HepG2 (cell line): ENCODE measurements around the gene IQGAP2. TPM values are rescaled to one million over a fixed set of nuclear protein-coding genes. Genes with fewer than 3 reads are reported as not detected.

Experiments
- ATAC-seq: fragments of 200-7000 bp; cut with Tn5 transposase; 3 replicates; pipeline ENCODE4 v1.9.1; 2020; ENCODE audit warnings: mild to moderate bottlenecking, moderate library complexity
- BruUV-seq: library from RNA; stranded (reverse); fragments of 400-500 nt; replicated peaks from 2 replicates; lab custom pipeline; 2021; lab: Mats Ljungman, UMichigan
- CTCF ChIA-PET: fragments of 300-600 bp; formaldehyde crosslinking; extraction: SDS; loops from one replicate; lab custom pipeline; 2021; ENCODE audit warnings: low total read pairs, inconsistent platforms, low intra/inter-chr PET ratio; lab: Yijun Ruan, JAX
- POLR2A ChIA-PET: fragments of 350-600 bp; sonication (Branson Sonifier 250); formaldehyde crosslinking; loops from one replicate; lab custom pipeline; 2020; ENCODE audit warnings: antibody characterized with exemption, inconsistent platforms; lab: Yijun Ruan, JAX
- DNase-seq: peaks from one replicate; pipeline ENCODE4 v3.0.0-alpha.2; 2015; ENCODE audit warnings: low spot score
- FAIRE-seq: peaks from 3 replicates; lab custom pipeline; 2011; peaks lifted over from hg19 to GRCh38; lab: Jason Lieb, UNC
- H2AFZ ChIP-seq: one replicate; pipeline ENCODE4 v1.6.1; 2011; ENCODE audit warnings: low read length, inconsistent platforms
- H3K27ac ChIP-seq: fragments of 300-600 bp; 3 replicates; pipeline ENCODE4 v1.8.0; 2011; ENCODE audit warnings: mixed run types, mild to moderate bottlenecking, mixed read lengths, low read length, inconsistent platforms; ENCODE audit not compliant: insufficient read depth; ENCODE audit errors: extremely low read length
- H3K27me3 ChIP-seq, 2 experiments: fragments of 200-600 bp in 1 of 2; 2 replicates in 1 of 2; 3 replicates in 1 of 2; pipeline versions ENCODE4 v1.6.0 to v1.8.0; 2011; ENCODE audit warnings: low read length in 2 of 2, mild to moderate bottlenecking in 2 of 2, moderate library complexity in 2 of 2, inconsistent platforms in 1 of 2; ENCODE audit not compliant: insufficient read depth in 2 of 2, control insufficient read depth in 1 of 2
- H3K36me3 ChIP-seq, 2 experiments: fragments of 200-600 bp in 1 of 2; replicated peaks in 1 of 2; 2 replicates in 1 of 2; 3 replicates in 1 of 2; pipeline versions ENCODE4 v1.5.1 to v1.8.0; 2011; ENCODE audit warnings: low read length in 2 of 2, inconsistent platforms in 1 of 2; ENCODE audit not compliant: insufficient read depth in 2 of 2, control insufficient read depth in 1 of 2
- H3K4me1 ChIP-seq: 2 replicates; pipeline ENCODE4 v1.5.1; 2012; ENCODE audit warnings: low read length, inconsistent platforms; ENCODE audit not compliant: insufficient read depth
- H3K4me2 ChIP-seq: 2 replicates; pipeline ENCODE4 v1.6.0; 2011; ENCODE audit warnings: low read depth, low read length, inconsistent platforms
- H3K4me3 ChIP-seq, 3 experiments: fragments of 200-600 bp in 1 of 3; sonication (generic), shearing (Covaris generic) in 1 of 3; replicated peaks in 1 of 3; 2 replicates each; pipeline ENCODE4 v1.5.1; 2011 to 2016; ENCODE audit warnings: low read length in 3 of 3, inconsistent platforms in 2 of 3, low read depth in 2 of 3, mild to moderate bottlenecking in 2 of 3, control low read depth in 1 of 3, mixed read lengths in 1 of 3; ENCODE audit not compliant: insufficient read depth in 1 of 3
- H3K79me2 ChIP-seq: one replicate; pipeline ENCODE4 v1.6.1; 2011; ENCODE audit warnings: low read length, inconsistent platforms; ENCODE audit not compliant: insufficient read depth
- H3K9ac ChIP-seq: 2 replicates; pipeline ENCODE4 v1.6.0; 2011; ENCODE audit warnings: mild to moderate bottlenecking, low read depth, low read length, inconsistent platforms; ENCODE audit not compliant: insufficient read depth
- H3K9me3 ChIP-seq: 2 replicates; pipeline ENCODE4 v1.5.1; 2012; ENCODE audit warnings: mild to moderate bottlenecking, low read length
- H4K20me1 ChIP-seq: 2 replicates; pipeline ENCODE4 v1.6.0; 2011; ENCODE audit warnings: inconsistent platforms, mild to moderate bottlenecking, low read length, moderate library complexity; ENCODE audit not compliant: insufficient read depth
- AKNA ChIP-seq: sonication (generic); formaldehyde crosslinking; IDR thresholded peaks from 2 replicates; pipeline ENCODE4 v1.4.0; 2020; ENCODE audit warnings: missing genetic modification reagents, borderline replicate concordance
- EP300 ChIP-seq, 3 experiments: sonication (generic) in 1 of 3; formaldehyde crosslinking in 1 of 3; IDR thresholded peaks; 2 replicates each; pipeline versions ENCODE4 v1.5.1 to v1.6.1; 2011 to 2020; ENCODE audit warnings: low read depth in 2 of 3, low read length in 2 of 3, borderline replicate concordance in 1 of 3, improper control_type of control experiment in 1 of 3, mild to moderate bottlenecking in 1 of 3, missing genetic modification reagents in 1 of 3, moderate library complexity in 1 of 3
- HMGXB4 ChIP-seq, 2 experiments: sonication (generic) in 1 of 2; formaldehyde crosslinking in 1 of 2; IDR thresholded peaks; 2 replicates each; pipeline versions ENCODE4 v1.4.0 to v1.6.1; 2018 to 2020; ENCODE audit warnings: missing genetic modification reagents in 2 of 2, borderline replicate concordance in 1 of 2, low read depth in 1 of 2, mild to moderate bottlenecking in 1 of 2, missing biosample characterization in 1 of 2
- MYC ChIP-seq: sonication (generic); formaldehyde crosslinking; IDR thresholded peaks from 2 replicates; pipeline ENCODE4 v1.9.0; 2021; ENCODE audit warnings: missing genetic modification reagents, borderline replicate concordance
- PAXIP1 ChIP-seq: sonication (generic); formaldehyde crosslinking; conservative IDR thresholded peaks from 2 replicates; pipeline ENCODE4 v1.4.0; 2020; ENCODE audit warnings: mild to moderate bottlenecking, missing genetic modification reagents, moderate library complexity
- RBM39 ChIP-seq: fragments of 200-400 bp; formaldehyde crosslinking; IDR thresholded peaks from one replicate; pipeline ENCODE4 v1.6.1; 2018; ENCODE audit warnings: antibody characterized with exemption, mild to moderate bottlenecking, low read depth, low read length; ENCODE audit not compliant: poor library complexity, severe bottlenecking
- SOX5 ChIP-seq: IDR thresholded peaks from 2 replicates; pipeline ENCODE4 v1.6.1; 2016; ENCODE audit warnings: borderline replicate concordance
- ZKSCAN1 ChIP-seq: fragments of 150-350 bp; IDR thresholded peaks from 2 replicates; pipeline ENCODE4 v1.6.1; 2014; ENCODE audit warnings: low read length
- ZNF235 ChIP-seq: sonication (generic); formaldehyde crosslinking; IDR thresholded peaks from 2 replicates; pipeline ENCODE4 v1.8.1; 2023; ENCODE audit warnings: mild to moderate bottlenecking, missing genetic modification reagents, borderline replicate concordance
- WGBS: methylation state at CpG from one replicate; pipeline ENCODE4 v1.1.6; 2017; ENCODE audit warnings: low lambda C conversion rate; 5-methylcytosine and 5-hydroxymethylcytosine counted together
- in situ Hi-C: cut with HindIII; loops from 2 replicates; pipeline ENCODE4 v1.10.0; 2017; ENCODE audit warnings: low pct_unique_long_range_greater_than_20kb; ENCODE audit not compliant: extremely low pct_ligation_motif_present
- intact Hi-C: fragments of 100-400 bp; cut with micrococcal nuclease; formaldehyde crosslinking; loops from one replicate; pipeline ENCODE4 v1.10.0; 2022; ENCODE audit not compliant: unreplicated experiment
- polyA plus RNA-seq, 8 experiments: library from polyadenylated mRNA; depleted of rRNA in 3 of 8; stranded (reverse) in 7 of 8; unstranded in 1 of 8; fragments of >200 nt; fragmentation: Illumina TruSeq in 4 of 8; extraction: Trizol in 4 of 8; gene quantifications; 2 replicates each; pipeline versions ENCODE4 v1.2.1 to v1.2.3, GENCODE V29; 2011 to 2016; ENCODE audit warnings: low read depth in 4 of 8, missing spikeins in 1 of 8, mixed read lengths in 1 of 8; ENCODE audit not compliant: insufficient read depth in 1 of 8
- total RNA-seq, 5 experiments: library from RNA; depleted of rRNA; stranded (reverse); fragments of >200 nt; fragmentation: Illumina TruSeq; extraction: Trizol; gene quantifications; 2 replicates each; pipeline ENCODE4 v1.2.3, GENCODE V29; 2016; ENCODE audit warnings: low read depth in 1 of 5

Gene IQGAP2
- total and polyA plus RNA-seq, 2 of the 13 experiments (the other 11 are each of a cell fraction or from before 2014, with no cell fraction given), result 35.2 to 83.3 TPM

GRCh38 chr5:76408104-76408654 is 5.1 kb downstream of the IQGAP2 start:
- Histone ChIP-seq H3K4me1 (peaks cover 85% of the 10 kb centered on the region), H3K27ac (peak overlapping the region; percentile 50), H3K79me2 (peaks cover 91% of the 10 kb centered on the region), H3K27me3 (no peaks in the 10 kb centered on the region), H2AFZ (no peak overlapping the region), H3K4me3 (no peak overlapping the region; a peak in 1 of 6 replicates), H3K9me3 (no peaks in the 10 kb centered on the region), H3K9ac (no peak overlapping the region), H3K4me2 (peak overlapping the region; percentile 54), H4K20me1 (no peaks in the 10 kb centered on the region; the same call in 1 of the 2 replicates), H3K36me3 (peaks cover 0 to 6% of the 10 kb centered on the region in 2 experiments; a peak in 1 of 5 replicates)
- ATAC-seq (no peak), FAIRE-seq (no peak), DNase-seq (peak; percentile 32)
- in situ Hi-C loops (no loop called here), intact Hi-C loops (no loop called here)
- 86% methylated on average over 7 of the region's 7 CpGs for WGBS
- no TSS peak for BruUV-seq
- ChIA-PET POLR2A (interaction anchor here (1.5 kb wide), 1 partner anchor 13 kb away, joined by 3 read pairs; no protein-coding TSS in a partner anchor), CTCF (no interaction called here)
- 0 out of 2 replicates have a peak, but pooled peaks have one; percentile 20 for TF ChIP-seq PAXIP1
- TF ChIP-seq AKNA (CRISPR knock-in tag), result no peak
- TF ChIP-seq ZNF235 (CRISPR knock-in tag), result no peak
- no peak for TF ChIP-seq RBM39
- 0 out of 2 replicates have a peak, but pooled peaks have one; percentile 15 for TF ChIP-seq SOX5 (CRISPR knock-in tag)
- 0 out of 4 replicates have a peak, but pooled peaks of 1 of the 2 experiments have one; percentile 1 for TF ChIP-seq HMGXB4 (CRISPR knock-in tag; IDR thresholded peaks at IDR 0.05; ENCODE audit: borderline replicate concordance in 1 of 2, low read depth in 1 of 2)
- no peak for TF ChIP-seq ZKSCAN1
- TF ChIP-seq MYC (CRISPR knock-in tag), result no peak
- TF ChIP-seq EP300 (IDR thresholded peaks at IDR 0.05; ENCODE audit: low read depth in 2 of 2, low read length in 2 of 2), result peak in 1 of 2 experiments; percentile 34; a peak in 1 of 4 replicates
- no peak for TF ChIP-seq EP300 (CRISPR knock-in tag; IDR thresholded peaks at IDR 0.05; ENCODE audit: borderline replicate concordance)
